GM23248 (cell line): ENCODE results near the gene RAB44. TPM values are rescaled to one million over a fixed set of nuclear protein-coding genes. Genes with fewer than 3 reads are reported as not detected.

Experiments
- DNase-seq: peaks from one replicate; pipeline ENCODE4 v3.0.0-alpha.2; 2015
- H2AFZ ChIP-seq: fragments of 200-600 bp; sonication (generic); 2 replicates; pipeline ENCODE4 v1.6.1; 2016; ENCODE audit warnings: antibody characterized with exemption
- H3F3A ChIP-seq: fragments of 200-600 bp; sonication (generic); 2 replicates; pipeline ENCODE4 v1.6.1; 2016; ENCODE audit warnings: mild to moderate bottlenecking, antibody characterized with exemption, mixed run types; ENCODE audit not compliant: insufficient read depth
- H3K27ac ChIP-seq: fragments of 200-600 bp; sonication (generic); 2 replicates; pipeline ENCODE4 v1.5.1; 2016; ENCODE audit warnings: mild to moderate bottlenecking
- H3K27me3 ChIP-seq: fragments of 200-600 bp; sonication (generic); replicated peaks from 2 replicates; pipeline ENCODE4 v1.6.1; 2016; ENCODE audit warnings: mild to moderate bottlenecking; ENCODE audit not compliant: insufficient read depth
- H3K36me3 ChIP-seq: fragments of 200-600 bp; sonication (generic); 2 replicates; pipeline ENCODE4 v1.6.1; 2016; ENCODE audit warnings: low read depth, mild to moderate bottlenecking
- H3K4me1 ChIP-seq: fragments of 200-600 bp; sonication (generic); 2 replicates; pipeline ENCODE4 v1.6.1; 2016; ENCODE audit warnings: mild to moderate bottlenecking; ENCODE audit not compliant: insufficient read depth
- H3K4me2 ChIP-seq: fragments of 200-600 bp; sonication (generic); one replicate; pipeline ENCODE4 v1.6.1; 2016; ENCODE audit warnings: mild to moderate bottlenecking; ENCODE audit not compliant: unreplicated experiment
- H3K4me3 ChIP-seq: fragments of 200-600 bp; sonication (generic); 2 replicates; pipeline ENCODE4 v1.5.1; 2016; ENCODE audit warnings: mild to moderate bottlenecking
- H3K79me2 ChIP-seq: fragments of 200-600 bp; sonication (generic); 2 replicates; pipeline ENCODE4 v1.6.1; 2016; ENCODE audit warnings: mild to moderate bottlenecking; ENCODE audit not compliant: insufficient read depth
- H3K9ac ChIP-seq: fragments of 200-600 bp; sonication (generic); 2 replicates; pipeline ENCODE4 v1.6.1; 2016; ENCODE audit warnings: mild to moderate bottlenecking
- H3K9me2 ChIP-seq: fragments of 200-600 bp; sonication (generic); 2 replicates; pipeline ENCODE4 v1.6.1; 2016; ENCODE audit warnings: mixed run types, mild to moderate bottlenecking, moderate library complexity; ENCODE audit not compliant: insufficient read depth
- H3K9me3 ChIP-seq: fragments of 200-600 bp; sonication (generic); one replicate; pipeline ENCODE4 v1.6.1; 2017; ENCODE audit warnings: low read depth
- H4K20me1 ChIP-seq: fragments of 200-600 bp; sonication (generic); 2 replicates; pipeline ENCODE4 v1.6.0; 2016; ENCODE audit not compliant: insufficient read depth
- EZH2 ChIP-seq: fragments of 200-600 bp; sonication (generic); IDR thresholded peaks from 2 replicates; pipeline ENCODE4 v1.6.1; 2018; ENCODE audit warnings: antibody characterized with exemption, mild to moderate bottlenecking; ENCODE audit not compliant: insufficient read depth, poor library complexity, severe bottlenecking
- EZH2phosphoT487 ChIP-seq: fragments of 200-600 bp; sonication (generic); IDR thresholded peaks from 2 replicates; pipeline ENCODE4 v1.6.1; 2018; ENCODE audit warnings: antibody characterized with exemption, moderate library complexity, mild to moderate bottlenecking, low read depth; ENCODE audit not compliant: insufficient read depth
- WGBS, 2 experiments: methylation state at CpG; one replicate each; pipeline ENCODE4 v1.1.6; 2015 to 2017; ENCODE audit warnings: low lambda C conversion rate in 2 of 2, low coverage in 1 of 2; ENCODE audit errors: missing lambda C conversion rate in 2 of 2; 5-methylcytosine and 5-hydroxymethylcytosine counted together
- in situ Hi-C: fragments of 300-500 bp; cut with MboI; formaldehyde crosslinking; loops from 2 replicates; pipeline ENCODE4 v1.15.0; 2020
- polyA plus RNA-seq: library from polyadenylated mRNA; unstranded; fragments of >200 nt; fragmentation: Nextera tagmentation; extraction: Ambion mirVana; gene quantifications from 2 replicates; pipeline ENCODE4 v1.2.1, GENCODE V29; 2016
- total RNA-seq: library from RNA; depleted of rRNA; stranded (reverse); fragments of >200 nt; shearing (Covaris generic); gene quantifications from 2 replicates; pipeline ENCODE4 v1.2.3, GENCODE V29; 2014

RAB44 gene
- total and polyA plus RNA-seq, 2 experiments from 2014 or later, result not detected

DNA sequence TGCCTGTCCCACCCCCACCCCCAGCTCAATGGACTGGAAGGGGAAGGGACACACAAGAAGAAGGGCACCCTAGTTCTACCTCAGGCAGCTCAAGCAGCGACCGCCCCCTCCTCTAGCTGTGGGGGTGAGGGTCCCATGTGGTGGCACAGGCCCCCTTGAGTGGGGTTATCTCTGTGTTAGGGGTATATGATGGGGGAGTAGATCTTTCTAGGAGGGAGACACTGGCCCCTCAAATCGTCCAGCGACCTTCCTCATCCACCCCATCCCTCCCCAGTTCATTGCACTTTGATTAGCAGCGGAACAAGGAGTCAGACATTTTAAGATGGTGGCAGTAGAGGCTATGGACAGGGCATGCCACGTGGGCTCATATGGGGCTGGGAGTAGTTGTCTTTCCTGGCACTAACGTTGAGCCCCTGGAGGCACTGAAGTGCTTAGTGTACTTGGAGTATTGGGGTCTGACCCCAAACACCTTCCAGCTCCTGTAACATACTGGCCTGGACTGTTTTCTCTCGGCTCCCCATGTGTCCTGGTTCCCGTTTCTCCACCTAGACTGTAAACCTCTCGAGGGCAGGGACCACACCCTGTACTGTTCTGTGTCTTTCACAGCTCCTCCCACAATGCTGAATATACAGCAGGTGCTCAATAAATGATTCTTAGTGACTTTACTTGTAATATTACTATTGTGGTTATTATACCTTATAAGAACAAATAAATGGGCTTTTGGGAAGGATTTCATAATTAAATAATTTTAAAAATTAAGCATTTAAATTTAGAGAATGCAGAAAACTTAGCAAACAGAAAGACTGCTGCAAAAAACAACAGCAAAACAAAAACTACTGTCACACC lies 10.7 kb upstream of the RAB44 start:
- no peak for DNase-seq
- Histone ChIP-seq H4K20me1 (peaks cover 36% of the 10 kb centered on the region), H3K4me3 (no peak overlapping the region), H2AFZ (no peak overlapping the region), H3K4me1 (peaks cover 15% of the 10 kb centered on the region), H3K36me3 (peaks cover 50% of the 10 kb centered on the region), H3K79me2 (peaks cover 47% of the 10 kb centered on the region), H3K9me2 (no peaks in the 10 kb centered on the region), H3K9me3 (no peaks in the 10 kb centered on the region), H3K4me2 (no peak overlapping the region), H3K27ac (peak overlapping the region; percentile 28), H3K9ac (0 out of 2 replicates have a peak overlapping the region, but pooled peaks have one; percentile 1), H3F3A (peaks cover 83% of the 10 kb centered on the region), H3K27me3 (no peaks in the 10 kb centered on the region)
- TF ChIP-seq EZH2phosphoT487 (no peak), EZH2 (no peak)
- WGBS, 2 experiments, result 83% methylated on average over 10 of the region's 10 CpGs
- in situ Hi-C loops, result no loop called here

DNA sequence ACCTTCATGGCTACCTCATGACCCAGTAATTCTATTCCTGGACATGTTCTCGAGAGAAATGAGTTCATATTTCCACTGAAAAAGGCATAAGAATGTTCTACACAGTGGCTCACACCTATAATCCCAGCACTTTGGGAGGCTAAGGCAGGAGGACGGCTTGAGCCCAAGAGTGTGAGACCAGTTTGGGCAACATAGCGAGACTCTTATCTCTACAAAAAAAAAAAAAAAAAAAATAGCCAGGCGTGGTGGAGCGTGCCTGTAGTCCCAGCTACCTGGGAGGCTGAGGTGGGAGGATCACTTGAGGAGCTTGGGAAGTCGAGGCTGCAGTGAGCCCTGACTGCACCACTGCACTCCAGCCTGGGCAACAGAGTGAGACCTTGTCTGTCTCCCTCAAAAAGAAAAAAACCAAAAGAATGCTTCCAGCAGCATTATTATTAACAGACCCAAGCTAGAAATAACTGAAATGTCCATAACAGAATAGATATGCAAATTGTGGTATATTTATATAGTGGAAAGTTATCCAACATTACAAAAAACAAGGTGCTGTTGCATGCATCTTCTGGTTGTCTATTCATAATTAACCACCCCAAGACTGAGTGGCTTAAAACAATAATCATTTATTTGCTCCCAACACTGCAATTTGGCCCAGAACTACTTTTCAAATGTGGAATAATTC lies 9.4 kb upstream of the RAB44 start:
- WGBS, 2 experiments, result 96 to 97% methylated on average over 6 of the region's 6 CpGs

DNA sequence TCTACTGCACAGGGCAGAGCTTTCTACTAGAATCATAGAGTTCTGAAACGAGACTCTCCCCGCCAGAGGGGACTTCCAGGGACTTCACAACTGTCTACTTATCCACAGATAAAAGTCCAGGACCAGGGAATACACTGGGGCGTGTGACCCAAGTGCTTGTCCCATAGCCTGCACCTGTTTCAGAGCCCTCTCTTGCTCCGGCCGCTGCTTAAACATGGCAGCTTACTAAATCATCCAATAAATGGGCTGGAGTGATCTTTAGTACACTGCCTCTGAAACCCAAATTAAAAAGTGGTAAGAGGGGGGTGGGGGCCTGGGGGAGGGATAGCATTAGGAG lies 8.9 kb upstream of the RAB44 start:
- H3K36me3 ChIP-seq, result peaks cover 39% of the 10 kb centered on the region
- no peak overlapping the region for H3K4me2 ChIP-seq
- peaks cover 65% of the 10 kb centered on the region for H3F3A ChIP-seq
- in situ Hi-C loops, result no loop called here
- no peak overlapping the region for H2AFZ ChIP-seq
- no peak for DNase-seq
- H3K9me2 ChIP-seq, result no peaks in the 10 kb centered on the region
- H3K4me1 ChIP-seq, result no peaks in the 10 kb centered on the region; the same call in 1 of the 2 replicates
- 76 to 79% methylated on average over 5 of the region's 5 CpGs for WGBS, 2 experiments
- TF ChIP-seq EZH2, result no peak
- TF ChIP-seq EZH2phosphoT487, result no peak
- peaks cover 29% of the 10 kb centered on the region for H3K79me2 ChIP-seq
- H3K27me3 ChIP-seq, result no peaks in the 10 kb centered on the region
- no peak overlapping the region for H3K9ac ChIP-seq
- H3K27ac ChIP-seq, result no peak overlapping the region
- H4K20me1 ChIP-seq, result peaks cover 18% of the 10 kb centered on the region
- no peaks in the 10 kb centered on the region for H3K9me3 ChIP-seq
- H3K4me3 ChIP-seq, result no peak overlapping the region

More for the DNA sequence above, 9.4 kb upstream of the RAB44 start:
- no peaks in the 10 kb centered on the region for H3K9me3 ChIP-seq
- no peaks in the 10 kb centered on the region for H3K9me2 ChIP-seq
- peaks cover 70% of the 10 kb centered on the region for H3F3A ChIP-seq
- peaks cover 34% of the 10 kb centered on the region for H3K79me2 ChIP-seq
- H3K36me3 ChIP-seq, result peaks cover 44% of the 10 kb centered on the region
- TF ChIP-seq EZH2phosphoT487, result no peak
- no peak for TF ChIP-seq EZH2
- in situ Hi-C loops, result no loop called here
- H3K27ac ChIP-seq, result no peak overlapping the region
- no peak for DNase-seq
- no peak overlapping the region for H2AFZ ChIP-seq
- H4K20me1 ChIP-seq, result peaks cover 23% of the 10 kb centered on the region
- peaks cover 2% of the 10 kb centered on the region for H3K4me1 ChIP-seq
- H3K9ac ChIP-seq, result no peak overlapping the region
- no peak overlapping the region for H3K4me3 ChIP-seq
- H3K27me3 ChIP-seq, result no peaks in the 10 kb centered on the region
- no peak overlapping the region for H3K4me2 ChIP-seq

DNA sequence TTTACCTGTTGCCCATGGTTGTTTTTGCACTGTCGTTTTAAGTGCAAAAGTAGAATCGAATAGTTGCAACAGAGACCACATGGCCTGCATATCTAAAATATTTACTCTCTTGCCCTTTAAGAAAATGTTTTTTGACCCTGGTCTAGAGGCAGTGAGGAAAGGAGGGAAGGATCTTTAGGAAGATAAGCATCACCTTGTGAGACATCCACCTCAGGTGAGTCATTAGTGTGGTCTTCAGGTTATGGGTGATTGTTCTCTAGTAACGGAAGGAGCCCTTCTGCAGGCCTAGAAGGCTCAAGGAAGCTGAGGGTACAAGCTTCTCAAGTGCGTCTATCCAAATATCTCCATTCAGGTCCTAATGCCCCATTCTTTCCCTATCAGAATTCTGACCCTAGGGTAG lies 6.6 kb upstream of the RAB44 start:
- Histone ChIP-seq H3K9ac (no peak overlapping the region), H3K36me3 (peaks cover 17% of the 10 kb centered on the region), H2AFZ (no peak overlapping the region), H3K27me3 (no peaks in the 10 kb centered on the region), H3K27ac (no peak overlapping the region), H3K4me1 (no peaks in the 10 kb centered on the region; the same call in 1 of the 2 replicates), H3K4me2 (no peak overlapping the region), H3K79me2 (peaks cover 6% of the 10 kb centered on the region; the same call in 1 of the 2 replicates), H4K20me1 (no peaks in the 10 kb centered on the region; the same call in 1 of the 2 replicates), H3K4me3 (no peak overlapping the region), H3K9me3 (no peaks in the 10 kb centered on the region), H3K9me2 (no peaks in the 10 kb centered on the region), H3F3A (peaks cover 44% of the 10 kb centered on the region)
- DNase-seq, result no peak
- no peak for TF ChIP-seq EZH2phosphoT487
- no peak for TF ChIP-seq EZH2
- WGBS, 2 experiments, result 87 to 95% methylated on average over 4 of the region's 4 CpGs
- in situ Hi-C loops, result no loop called here
